Activated naive CD8-positive, alpha-beta T cell treated with anti-CD3 and anti-CD28 coated beads for 36 hours (primary cell): ENCODE measurements around the gene GABRB3. TPM values are rescaled to one million over a fixed set of nuclear protein-coding genes. Genes with fewer than 3 reads are reported as not detected.

Source experiments
- DNase-seq: peaks from one replicate; pipeline ENCODE4 v3.0.0; 2021
- H3K27ac Mint-ChIP-seq: one replicate; pipeline ENCODE4 v1.8.0; 2022; ENCODE audit warnings: mild to moderate bottlenecking, moderate library complexity, mixed read lengths
- H3K27me3 Mint-ChIP-seq: one replicate; pipeline ENCODE4 v1.8.0; 2022; ENCODE audit warnings: mild to moderate bottlenecking, mixed read lengths
- H3K36me3 Mint-ChIP-seq: one replicate; pipeline ENCODE4 v1.8.0; 2021; ENCODE audit warnings: mild to moderate bottlenecking, mixed read lengths
- H3K4me1 Mint-ChIP-seq: one replicate; pipeline ENCODE4 v1.8.0; 2021; ENCODE audit warnings: mixed read lengths
- H3K4me3 Mint-ChIP-seq: one replicate; pipeline ENCODE4 v1.8.0; 2022; ENCODE audit warnings: mild to moderate bottlenecking, moderate library complexity, mixed read lengths
- H3K9me3 Mint-ChIP-seq: one replicate; pipeline ENCODE4 v1.8.0; 2022; ENCODE audit warnings: mixed read lengths
- total RNA-seq, 2 experiments: library from RNA; stranded (reverse); gene quantifications; one replicate each; pipeline ENCODE4 v1.2.3, GENCODE V29; 2021

GABRB3 gene
- total RNA-seq, 2 experiments from 2014 or later = 0.14 to 0.16 TPM

- Mint-ChIP-seq H3K4me1 (no peaks in the 10 kb centered on the region), H3K36me3 (no peaks in the 10 kb centered on the region), H3K27me3 (no peaks in the 10 kb centered on the region), H3K9me3 (peaks cover 11% of the 10 kb centered on the region), H3K27ac (no peak overlapping the region), H3K4me3 (no peak overlapping the region)
- no peak for DNase-seq
Observed at GRCh38 chr15:26525096-26525495, 247.8 kb downstream of the GABRB3 start.

GRCh38 chr15:26521691-26522198 lies 251.1 kb downstream of the GABRB3 start:
- Mint-ChIP-seq H3K4me1 (no peaks in the 10 kb centered on the region), H3K4me3 (no peak overlapping the region), H3K36me3 (no peaks in the 10 kb centered on the region), H3K9me3 (peaks cover 11% of the 10 kb centered on the region), H3K27me3 (no peaks in the 10 kb centered on the region), H3K27ac (no peak overlapping the region)
- DNase-seq = no peak

GRCh38 chr15:26521130-26521529 lies 251.7 kb downstream of the GABRB3 start:
- Mint-ChIP-seq H3K4me1 (no peaks in the 10 kb centered on the region), H3K36me3 (no peaks in the 10 kb centered on the region), H3K27ac (no peak overlapping the region), H3K9me3 (peaks cover 11% of the 10 kb centered on the region), H3K4me3 (no peak overlapping the region), H3K27me3 (no peaks in the 10 kb centered on the region)
- DNase-seq = no peak

- DNase-seq = no peak
- no peaks in the 10 kb centered on the region for H3K36me3 Mint-ChIP-seq
- no peak overlapping the region for H3K4me3 Mint-ChIP-seq
- H3K4me1 Mint-ChIP-seq = no peaks in the 10 kb centered on the region
- H3K9me3 Mint-ChIP-seq = peaks cover 5% of the 10 kb centered on the region
- H3K27me3 Mint-ChIP-seq = no peaks in the 10 kb centered on the region
- H3K27ac Mint-ChIP-seq = no peak overlapping the region
Observed at GRCh38 chr15:26518885-26519284, 254.0 kb downstream of the GABRB3 start.

- no peaks in the 10 kb centered on the region for H3K4me1 Mint-ChIP-seq
- no peaks in the 10 kb centered on the region for H3K36me3 Mint-ChIP-seq
- DNase-seq = no peak
- H3K27ac Mint-ChIP-seq = no peak overlapping the region
- no peaks in the 10 kb centered on the region for H3K27me3 Mint-ChIP-seq
- peaks cover 5% of the 10 kb centered on the region for H3K9me3 Mint-ChIP-seq
- H3K4me3 Mint-ChIP-seq = no peak overlapping the region
Observed at GRCh38 chr15:26516102-26516980, 256.5 kb downstream of the GABRB3 start.

GRCh38 chr15:26504009-26504408 lies 268.9 kb downstream of the GABRB3 start:
- H3K27me3 Mint-ChIP-seq = no peaks in the 10 kb centered on the region
- no peak for DNase-seq
- H3K27ac Mint-ChIP-seq = no peak overlapping the region
- no peaks in the 10 kb centered on the region for H3K4me1 Mint-ChIP-seq
- H3K36me3 Mint-ChIP-seq = no peaks in the 10 kb centered on the region
- H3K9me3 Mint-ChIP-seq = peaks cover 2% of the 10 kb centered on the region
- H3K4me3 Mint-ChIP-seq = no peak overlapping the region

Other genes starting within 250 kb of the GABRB3 start
- not detected for gene GABRA5, start 94.0 kb upstream of the GABRB3 start, total RNA-seq
- gene GABRG3, start 198.1 kb upstream of the GABRB3 start, total RNA-seq = not detected